Stimulated activated effector memory CD8-positive, alpha-beta T cell treated with anti-CD3 and anti-CD28 coated beads, Interleukin-12 subunit alpha, Interleukin-12 subunit beta, amount 100 ng/mL, for 72 hours (primary cell): ENCODE measurements around the gene CELF5.
"Not testable (repeated sequence)": the region's sequence is repeated elsewhere in the genome, so short reads cannot be mapped to it uniquely, and the experiment has no call there.

Experiments
- ATAC-seq: fragments of 150-1000 bp; cut with Tn5 transposase; 2 replicates; pipeline ENCODE4 v1.10.0; 2021
- DNase-seq, 2 donors: peaks; one replicate each; pipeline ENCODE4 v3.0.0; 2021 to 2022; ENCODE audit warnings: low spot score in 2 of 2
- H3K27ac Mint-ChIP-seq: one replicate; pipeline ENCODE4 v1.8.0; 2022; ENCODE audit warnings: mild to moderate bottlenecking, mixed read lengths
- H3K36me3 Mint-ChIP-seq: one replicate; pipeline ENCODE4 v1.8.0; 2022; ENCODE audit warnings: mild to moderate bottlenecking, mixed read lengths
- H3K4me1 Mint-ChIP-seq: one replicate; pipeline ENCODE4 v1.8.0; 2022; ENCODE audit warnings: mixed read lengths
- H3K4me3 Mint-ChIP-seq: one replicate; pipeline ENCODE4 v1.8.0; 2022; ENCODE audit warnings: mild to moderate bottlenecking, mixed read lengths
- H3K9me3 Mint-ChIP-seq: one replicate; pipeline ENCODE4 v1.8.0; 2022; ENCODE audit warnings: mixed read lengths

The CELF5 gene

GRCh38 chr19:3187662-3188511, 36.6 kb upstream of the CELF5 start:
- H3K9me3 Mint-ChIP-seq, result no peaks in the 10 kb centered on the region
- peaks cover 69% of the 10 kb centered on the region for H3K36me3 Mint-ChIP-seq
- H3K4me1 Mint-ChIP-seq, result peaks cover 56% of the 10 kb centered on the region
- ATAC-seq, result no peak
- H3K4me3 Mint-ChIP-seq, result peak overlapping the region; percentile 97
- no peak for DNase-seq
- H3K27ac Mint-ChIP-seq, result peak overlapping the region; percentile 79

- Mint-ChIP-seq H3K36me3 (peaks cover 69% of the 10 kb centered on the region), H3K27ac (peak overlapping the region; percentile 79), H3K9me3 (no peaks in the 10 kb centered on the region), H3K4me1 (peaks cover 49% of the 10 kb centered on the region), H3K4me3 (peak overlapping the region; percentile 97)
- no peak for ATAC-seq
- DNase-seq, result no peak
Measured at GRCh38 chr19:3188627-3189596, 35.5 kb upstream of the CELF5 start.

- no peak for DNase-seq
- H3K9me3 Mint-ChIP-seq, result no peaks in the 10 kb centered on the region
- no peak overlapping the region for H3K27ac Mint-ChIP-seq
- H3K4me3 Mint-ChIP-seq, result no peak overlapping the region
- H3K36me3 Mint-ChIP-seq, result peaks cover 69% of the 10 kb centered on the region
- H3K4me1 Mint-ChIP-seq, result peaks cover 40% of the 10 kb centered on the region
- ATAC-seq, result no peak
Measured at GRCh38 chr19:3189702-3190469, 34.6 kb upstream of the CELF5 start.

- H3K4me1 Mint-ChIP-seq, result peaks cover 34% of the 10 kb centered on the region
- H3K27ac Mint-ChIP-seq, result no peak overlapping the region
- no peaks in the 10 kb centered on the region for H3K9me3 Mint-ChIP-seq
- no peak overlapping the region for H3K4me3 Mint-ChIP-seq
- peaks cover 65% of the 10 kb centered on the region for H3K36me3 Mint-ChIP-seq
- no peak for DNase-seq
- no peak for ATAC-seq
Measured at GRCh38 chr19:3190470-3190770, 34.0 kb upstream of the CELF5 start.

- H3K9me3 Mint-ChIP-seq, result no peaks in the 10 kb centered on the region
- DNase-seq, result no peak
- peaks cover 33% of the 10 kb centered on the region for H3K4me1 Mint-ChIP-seq
- no peak overlapping the region for H3K27ac Mint-ChIP-seq
- H3K4me3 Mint-ChIP-seq, result no peak overlapping the region
- no peak for ATAC-seq
- H3K36me3 Mint-ChIP-seq, result peaks cover 67% of the 10 kb centered on the region
Measured at GRCh38 chr19:3190921-3191805, 33.3 kb upstream of the CELF5 start.

GRCh38 chr19:3191806-3192104, 32.7 kb upstream of the CELF5 start:
- H3K4me3 Mint-ChIP-seq, H3K27ac Mint-ChIP-seq, DNase-seq, ATAC-seq, H3K9me3 Mint-ChIP-seq: not testable (repeated sequence)
- peaks cover 30% of the 10 kb centered on the region for H3K4me1 Mint-ChIP-seq
- peaks cover 66% of the 10 kb centered on the region for H3K36me3 Mint-ChIP-seq

GRCh38 chr19:3192228-3192635, 32.2 kb upstream of the CELF5 start:
- peaks cover 66% of the 10 kb centered on the region for H3K36me3 Mint-ChIP-seq
- no peak for ATAC-seq
- H3K9me3 Mint-ChIP-seq, result no peaks in the 10 kb centered on the region
- no peak overlapping the region for H3K27ac Mint-ChIP-seq
- no peak overlapping the region for H3K4me3 Mint-ChIP-seq
- peaks cover 25% of the 10 kb centered on the region for H3K4me1 Mint-ChIP-seq
- DNase-seq, result no peak

- no peaks in the 10 kb centered on the region for H3K9me3 Mint-ChIP-seq
- peaks cover 21% of the 10 kb centered on the region for H3K4me1 Mint-ChIP-seq
- H3K4me3 Mint-ChIP-seq, result no peak overlapping the region
- H3K27ac Mint-ChIP-seq, result no peak overlapping the region
- DNase-seq (no peak), ATAC-seq (no peak)
- H3K36me3 Mint-ChIP-seq, result peaks cover 66% of the 10 kb centered on the region
Measured at GRCh38 chr19:3192684-3193083, 31.8 kb upstream of the CELF5 start.

GRCh38 chr19:3193256-3194105, 31.0 kb upstream of the CELF5 start:
- Mint-ChIP-seq H3K27ac (no peak overlapping the region), H3K9me3 (no peaks in the 10 kb centered on the region), H3K36me3 (peaks cover 59% of the 10 kb centered on the region), H3K4me3 (no peak overlapping the region), H3K4me1 (peaks cover 13% of the 10 kb centered on the region)
- DNase-seq (no peak), ATAC-seq (no peak)

GRCh38 chr19:3194106-3195087, 30.1 kb upstream of the CELF5 start:
- Mint-ChIP-seq H3K36me3 (peaks cover 63% of the 10 kb centered on the region), H3K9me3 (no peaks in the 10 kb centered on the region), H3K4me3 (no peak overlapping the region), H3K27ac (no peak overlapping the region), H3K4me1 (peaks cover 5% of the 10 kb centered on the region)
- no peak for ATAC-seq
- DNase-seq, result no peak

GRCh38 chr19:3196064-3196932, 28.2 kb upstream of the CELF5 start:
- Mint-ChIP-seq H3K36me3 (peaks cover 70% of the 10 kb centered on the region), H3K4me1 (no peaks in the 10 kb centered on the region), H3K9me3 (no peaks in the 10 kb centered on the region), H3K4me3 (no peak overlapping the region), H3K27ac (no peak overlapping the region)
- ATAC-seq (no peak), DNase-seq (no peak)

GRCh38 chr19:3196933-3197205, 27.6 kb upstream of the CELF5 start:
- Mint-ChIP-seq H3K4me1 (no peaks in the 10 kb centered on the region), H3K9me3 (no peaks in the 10 kb centered on the region), H3K4me3 (no peak overlapping the region), H3K36me3 (peaks cover 67% of the 10 kb centered on the region), H3K27ac (no peak overlapping the region)
- ATAC-seq (no peak), DNase-seq (no peak)
